HepG2 (cell line): ENCODE measurements around the gene CLHC1. TPM values are rescaled to one million over a fixed set of nuclear protein-coding genes. Genes with fewer than 3 reads are reported as not detected.

Experiments
- BATF2 ChIP-seq: sonication (generic); formaldehyde crosslinking; IDR thresholded peaks from 2 replicates; pipeline ENCODE4 v1.8.0; 2022; ENCODE audit warnings: mild to moderate bottlenecking, missing genetic modification reagents, moderate library complexity
- CBFB ChIP-seq: sonication (generic); formaldehyde crosslinking; IDR thresholded peaks from 2 replicates; pipeline ENCODE4 v1.4.0; 2020; ENCODE audit warnings: missing genetic modification reagents
- DNMT3B ChIP-seq: conservative IDR thresholded peaks from 2 replicates; pipeline ENCODE4 v1.6.1; 2016; ENCODE audit warnings: missing biosample characterization, control low read depth
- ELF1 ChIP-seq: sonication (generic); formaldehyde crosslinking; IDR thresholded peaks from 2 replicates; pipeline ENCODE4 v1.4.0; 2020; ENCODE audit warnings: missing genetic modification reagents
- FOXA1 ChIP-seq, 2 experiments: fragments of 450-650 bp in 1 of 2; sonication (generic) in 1 of 2; formaldehyde crosslinking in 1 of 2; IDR thresholded peaks; 2 replicates each; pipeline versions ENCODE4 v1.4.0 to v1.6.1; 2016 to 2020; ENCODE audit warnings: missing genetic modification reagents in 1 of 2
- HDAC6 ChIP-seq: fragments of 200-600 bp; sonication (generic); IDR thresholded peaks from 2 replicates; pipeline ENCODE4 v1.7.0; 2017; ENCODE audit warnings: mild to moderate bottlenecking, antibody characterized with exemption, low read length, low read depth
- MAFK ChIP-seq, 2 experiments: IDR thresholded peaks in 1 of 2; conservative IDR thresholded peaks in 1 of 2; 2 replicates each; pipeline ENCODE4 v1.6.1; 2011; ENCODE audit warnings: improper control_type of control experiment in 2 of 2, low read length in 2 of 2
- MED1 ChIP-seq: sonication (generic); formaldehyde crosslinking; IDR thresholded peaks from 2 replicates; pipeline ENCODE4 v1.4.0; 2020; ENCODE audit warnings: missing genetic modification reagents
- RARG ChIP-seq: sonication (generic); formaldehyde crosslinking; IDR thresholded peaks from 2 replicates; pipeline ENCODE4 v1.4.0; 2020; ENCODE audit warnings: low read depth, mild to moderate bottlenecking, missing genetic modification reagents
- RBFOX2 ChIP-seq: fragments of 200-400 bp; formaldehyde crosslinking; IDR thresholded peaks from 2 replicates; pipeline ENCODE4 v1.6.1; 2017; ENCODE audit warnings: low read depth, mild to moderate bottlenecking, low read length
- RFXANK ChIP-seq: IDR thresholded peaks from 2 replicates; pipeline ENCODE4 v1.6.1; 2016
- SMARCC2 ChIP-seq: fragments of 450-650 bp; IDR thresholded peaks from 2 replicates; pipeline ENCODE4 v1.6.1; 2017; ENCODE audit warnings: antibody characterized with exemption, mild to moderate bottlenecking
- TFDP1 ChIP-seq: IDR thresholded peaks from 2 replicates; pipeline ENCODE4 v1.6.1; 2016; ENCODE audit warnings: missing compliant biosample characterization, missing genetic modification reagents, borderline replicate concordance
- ZBTB25 ChIP-seq: IDR thresholded peaks from 2 replicates; pipeline ENCODE4 v1.6.1; 2018; ENCODE audit warnings: missing genetic modification reagents
- ZBTB8A ChIP-seq: sonication (generic); formaldehyde crosslinking; IDR thresholded peaks from 2 replicates; pipeline ENCODE4 v1.4.0; 2020; ENCODE audit warnings: mild to moderate bottlenecking, low read depth, missing genetic modification reagents, borderline replicate concordance
- ZFP41 ChIP-seq: sonication (generic); formaldehyde crosslinking; IDR thresholded peaks from 2 replicates; pipeline ENCODE4 v1.4.0; 2020; ENCODE audit warnings: mild to moderate bottlenecking, missing genetic modification reagents, borderline replicate concordance
- ZMAT5 ChIP-seq: sonication (generic); formaldehyde crosslinking; IDR thresholded peaks from 2 replicates; pipeline ENCODE4 v1.5.0; 2020; ENCODE audit warnings: mild to moderate bottlenecking, low read depth, missing genetic modification reagents, borderline replicate concordance
- ZNF207 ChIP-seq: fragments of 450-650 bp; IDR thresholded peaks from 2 replicates; pipeline ENCODE4 v1.6.1; 2016; ENCODE audit warnings: antibody characterized with exemption, borderline replicate concordance
- ZNF235 ChIP-seq: sonication (generic); formaldehyde crosslinking; IDR thresholded peaks from 2 replicates; pipeline ENCODE4 v1.8.1; 2023; ENCODE audit warnings: mild to moderate bottlenecking, missing genetic modification reagents, borderline replicate concordance
- ZNF326 ChIP-seq: sonication (generic); formaldehyde crosslinking; IDR thresholded peaks from 2 replicates; pipeline ENCODE4 v1.4.0; 2020; ENCODE audit warnings: missing genetic modification reagents, borderline replicate concordance
- ZNF44 ChIP-seq: sonication (generic); formaldehyde crosslinking; IDR thresholded peaks from 2 replicates; pipeline ENCODE4 v1.5.1; 2020; ENCODE audit warnings: mild to moderate bottlenecking, missing genetic modification reagents
- ZNF572 ChIP-seq: sonication (generic); formaldehyde crosslinking; IDR thresholded peaks from 2 replicates; pipeline ENCODE4 v1.5.1; 2020; ENCODE audit warnings: mild to moderate bottlenecking, missing genetic modification reagents
- ZNF740 ChIP-seq: sonication (generic); formaldehyde crosslinking; IDR thresholded peaks from 2 replicates; pipeline ENCODE4 v1.4.0; 2020; ENCODE audit warnings: missing genetic modification reagents
- ZNF766 ChIP-seq: sonication (generic); formaldehyde crosslinking; IDR thresholded peaks from 2 replicates; pipeline ENCODE4 v1.5.0; 2020; ENCODE audit warnings: missing genetic modification reagents, borderline replicate concordance
- ZNF800 ChIP-seq: sonication (generic); formaldehyde crosslinking; IDR thresholded peaks from 2 replicates; pipeline ENCODE4 v1.4.0; 2020; ENCODE audit warnings: missing genetic modification reagents
- polyA plus RNA-seq, 8 experiments: library from polyadenylated mRNA; depleted of rRNA in 3 of 8; stranded (reverse) in 7 of 8; unstranded in 1 of 8; fragments of >200 nt; fragmentation: Illumina TruSeq in 4 of 8; extraction: Trizol in 4 of 8; gene quantifications; 2 replicates each; pipeline versions ENCODE4 v1.2.1 to v1.2.3, GENCODE V29; 2011 to 2016; ENCODE audit warnings: low read depth in 4 of 8, missing spikeins in 1 of 8, mixed read lengths in 1 of 8; ENCODE audit not compliant: insufficient read depth in 1 of 8
- total RNA-seq, 5 experiments: library from RNA; depleted of rRNA; stranded (reverse); fragments of >200 nt; fragmentation: Illumina TruSeq; extraction: Trizol; gene quantifications; 2 replicates each; pipeline ENCODE4 v1.2.3, GENCODE V29; 2016; ENCODE audit warnings: low read depth in 1 of 5

Gene CLHC1
- total and polyA plus RNA-seq, 2 of the 13 experiments (the other 11 are each of a cell fraction or from before 2014, with no cell fraction given), result 9.8 to 12.6 TPM

GRCh38 chr2:55268907-55269644, 37.0 kb upstream of the CLHC1 start, which contains the start of gene MTIF2 (continued):
- TF ChIP-seq ZMAT5 (CRISPR knock-in tag) (no peak), TFDP1 (peak; percentile 73; the same call in 1 of the 2 replicates), ZBTB8A (CRISPR knock-in tag) (peak; percentile 67; the same call in 1 of the 2 replicates), SMARCC2 (no peak), RFXANK (CRISPR knock-in tag) (peak; percentile 91; the same call in 1 of the 2 replicates), BATF2 (CRISPR knock-in tag) (no peak), MAFK (conservative IDR thresholded peaks at IDR 0.05 in 1 of 2, IDR thresholded peaks at IDR 0.05 in 1 of 2; ENCODE audit: low read length in 2 of 2) (no peak), ZNF207 (no peak), DNMT3B (CRISPR knock-in tag) (peak; percentile 24), ZFP41 (CRISPR knock-in tag) (peak; percentile 80; the same call in 1 of the 2 replicates), HDAC6 (no peak), ZNF572 (CRISPR knock-in tag) (peak; percentile 92; the same call in 1 of the 2 replicates), ZBTB25 (CRISPR knock-in tag) (peak; percentile 98), CBFB (CRISPR knock-in tag) (peak; percentile 95), FOXA1 (IDR thresholded peaks at IDR 0.05) (no peak), FOXA1 (CRISPR knock-in tag; IDR thresholded peaks at IDR 0.05) (peak; percentile 34), ZNF235 (CRISPR knock-in tag) (no peak), ZNF44 (peak; percentile 95), ZNF740 (CRISPR knock-in tag) (peak; percentile 75; the same call in 1 of the 2 replicates), ZNF326 (CRISPR knock-in tag) (no peak), ZNF800 (CRISPR knock-in tag) (peak; percentile 92), MED1 (peak; percentile 95), ZNF766 (CRISPR knock-in tag) (peak; percentile 99), RARG (CRISPR knock-in tag) (peak; percentile 40; the same call in 1 of the 2 replicates), RBFOX2 (peak; percentile 89), ELF1 (CRISPR knock-in tag) (peak; percentile 99)
